Activated CD8-positive, alpha-beta memory T cell treated with anti-CD3 and anti-CD28 coated beads, Interleukin-2, amount 10 ng/mL, durations not matched to agents 7 days and 5 days (primary cell): ENCODE measurements around the gene SPDYE1. TPM values are rescaled to one million over a fixed set of nuclear protein-coding genes. Genes with fewer than 3 reads are reported as not detected.
"Not testable (repeated sequence)": the region's sequence is repeated elsewhere in the genome, so short reads cannot be mapped to it uniquely, and the experiment has no call there.

Source experiments
- ATAC-seq: fragments of 150-1000 bp; cut with Tn5 transposase; one replicate; pipeline ENCODE4 v1.10.0; 2021; ENCODE audit warnings: moderate library complexity
- CTCF ChIA-PET: fragments of 350-600 bp; sonication (Branson Sonifier 250); formaldehyde crosslinking; loops from one replicate; lab custom pipeline; 2021; ENCODE audit warnings: antibody characterized with exemption; lab: Charles Lee
- DNase-seq: peaks from one replicate; pipeline ENCODE4 v3.0.0-alpha.2; 2020
- H3K27ac Mint-ChIP-seq: one replicate; pipeline ENCODE4 v1.8.0; 2021; ENCODE audit warnings: mild to moderate bottlenecking, mixed read lengths
- H3K27me3 Mint-ChIP-seq: one replicate; pipeline ENCODE4 v1.8.0; 2021; ENCODE audit warnings: mixed read lengths
- H3K36me3 Mint-ChIP-seq: one replicate; pipeline ENCODE4 v1.8.0; 2021; ENCODE audit warnings: mild to moderate bottlenecking, mixed read lengths
- H3K4me1 Mint-ChIP-seq: one replicate; pipeline ENCODE4 v1.8.0; 2021; ENCODE audit warnings: mixed read lengths
- H3K4me3 Mint-ChIP-seq: one replicate; pipeline ENCODE4 v1.8.0; 2021; ENCODE audit warnings: mild to moderate bottlenecking, moderate library complexity, mixed read lengths
- H3K9me3 Mint-ChIP-seq: one replicate; pipeline ENCODE4 v1.8.0; 2022; ENCODE audit warnings: low read depth, mixed read lengths
- total RNA-seq, 2 experiments: library from RNA; stranded (reverse); gene quantifications; one replicate each; pipeline ENCODE4 v1.2.3, GENCODE V29; 2021

The SPDYE1 gene, protein sequence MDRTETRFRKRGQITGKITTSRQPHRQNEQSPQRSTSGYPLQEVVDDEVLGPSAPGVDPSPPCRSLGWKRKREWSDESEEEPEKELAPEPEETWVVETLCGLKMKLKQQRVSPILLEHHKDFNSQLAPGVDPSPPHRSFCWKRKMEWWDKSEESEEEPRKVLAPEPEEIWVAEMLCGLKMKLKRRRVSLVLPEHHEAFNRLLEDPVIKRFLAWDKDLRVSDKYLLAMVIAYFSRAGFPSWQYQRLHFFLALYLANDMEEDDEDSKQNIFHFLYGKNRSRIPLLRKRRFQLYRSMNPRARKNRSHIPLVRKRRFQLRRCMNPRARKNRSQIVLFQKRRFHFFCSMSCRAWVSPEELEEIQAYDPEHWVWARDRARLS
- total RNA-seq: under 1 TPM in 1 of 2 experiments, not detected in 1; 0.20 TPM

DNA sequence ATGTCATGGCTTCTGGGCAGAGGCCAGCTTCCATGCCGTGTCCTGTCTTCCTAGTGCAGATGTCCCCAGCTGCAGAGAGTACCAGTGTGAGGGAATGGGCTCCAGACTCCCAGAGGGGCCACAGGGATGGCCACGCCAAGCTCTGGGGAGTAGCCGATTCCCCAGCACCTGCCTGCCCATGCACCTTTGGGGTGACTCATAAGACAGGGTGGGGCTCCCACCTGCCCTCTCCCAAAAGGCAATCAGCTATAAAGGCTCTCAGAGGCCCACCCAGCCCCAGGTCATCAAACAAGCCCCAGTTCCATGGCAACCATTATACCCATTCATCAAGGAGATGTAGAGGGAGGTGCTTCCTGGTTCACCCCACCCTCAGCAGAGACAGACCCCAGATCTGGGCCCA lies at the start of gene SPDYE1:
TSS of gene SPDYE1 (plus strand) at position 366 of the 400 bp plus-strand sequence. CDS start 2,053 bp downstream, outside the sequence.
- not testable (repeated sequence) for H3K9me3 Mint-ChIP-seq

DNA sequence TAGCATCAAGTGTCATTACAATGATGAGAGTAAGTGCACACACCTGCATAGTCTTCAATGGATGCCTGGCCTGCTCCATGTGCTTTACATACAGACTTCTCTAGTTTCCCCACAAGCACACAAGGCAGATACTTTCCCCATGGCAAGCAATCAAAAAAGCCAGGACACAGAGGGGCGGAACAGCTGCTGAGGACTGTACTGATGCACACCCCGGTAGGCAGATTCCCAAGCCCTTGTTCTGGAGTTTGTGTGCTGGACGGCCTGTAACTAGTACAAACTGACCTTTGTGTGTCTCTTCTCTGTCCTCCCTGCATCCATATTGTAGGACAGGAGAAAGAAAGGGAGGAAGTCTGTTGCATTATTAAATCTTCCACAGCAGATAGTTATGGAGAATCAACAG lies 45.7 kb upstream of the SPDYE1 start:
- H3K4me3 Mint-ChIP-seq: no peak overlapping the region
- H3K9me3 Mint-ChIP-seq: no peaks in the 10 kb centered on the region
- H3K4me1 Mint-ChIP-seq: no peaks in the 10 kb centered on the region
- H3K27ac Mint-ChIP-seq: no peak overlapping the region
- ATAC-seq: no peak
- DNase-seq: no peak
- CTCF ChIA-PET: no interaction called here
- peaks cover 8% of the 10 kb centered on the region for H3K36me3 Mint-ChIP-seq
- no peaks in the 10 kb centered on the region for H3K27me3 Mint-ChIP-seq

More for the DNA sequence above, at the start of gene SPDYE1:
- DNase-seq, H3K27ac Mint-ChIP-seq, H3K36me3 Mint-ChIP-seq, ATAC-seq, H3K27me3 Mint-ChIP-seq, H3K4me3 Mint-ChIP-seq, H3K4me1 Mint-ChIP-seq, CTCF ChIA-PET: not testable (repeated sequence)

DNA sequence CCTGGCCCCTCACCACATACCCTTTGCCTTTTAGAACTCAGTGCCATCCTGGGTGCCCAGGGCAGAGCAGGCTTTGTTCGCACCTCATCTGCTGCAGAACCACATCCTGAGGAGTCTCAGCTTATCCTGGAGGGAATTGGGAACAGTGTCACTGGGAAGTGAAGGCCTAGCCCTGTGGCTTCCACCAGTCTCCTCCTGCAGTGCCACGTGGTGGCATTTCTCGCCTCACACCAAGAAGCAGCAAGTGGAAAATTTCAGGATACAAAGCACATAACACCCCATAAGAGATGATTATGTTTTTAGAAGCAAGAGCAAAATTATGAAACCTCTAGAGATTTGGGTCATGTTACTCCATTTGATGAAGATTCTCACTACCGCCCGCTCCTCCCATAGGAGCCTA lies 44.6 kb upstream of the SPDYE1 start:
- Mint-ChIP-seq H3K9me3 (no peaks in the 10 kb centered on the region), H3K27me3 (no peaks in the 10 kb centered on the region), H3K4me1 (no peaks in the 10 kb centered on the region), H3K4me3 (no peak overlapping the region), H3K27ac (no peak overlapping the region), H3K36me3 (peaks cover 2% of the 10 kb centered on the region)
- DNase-seq (no peak), ATAC-seq (no peak)
- CTCF ChIA-PET: no interaction called here

DNA sequence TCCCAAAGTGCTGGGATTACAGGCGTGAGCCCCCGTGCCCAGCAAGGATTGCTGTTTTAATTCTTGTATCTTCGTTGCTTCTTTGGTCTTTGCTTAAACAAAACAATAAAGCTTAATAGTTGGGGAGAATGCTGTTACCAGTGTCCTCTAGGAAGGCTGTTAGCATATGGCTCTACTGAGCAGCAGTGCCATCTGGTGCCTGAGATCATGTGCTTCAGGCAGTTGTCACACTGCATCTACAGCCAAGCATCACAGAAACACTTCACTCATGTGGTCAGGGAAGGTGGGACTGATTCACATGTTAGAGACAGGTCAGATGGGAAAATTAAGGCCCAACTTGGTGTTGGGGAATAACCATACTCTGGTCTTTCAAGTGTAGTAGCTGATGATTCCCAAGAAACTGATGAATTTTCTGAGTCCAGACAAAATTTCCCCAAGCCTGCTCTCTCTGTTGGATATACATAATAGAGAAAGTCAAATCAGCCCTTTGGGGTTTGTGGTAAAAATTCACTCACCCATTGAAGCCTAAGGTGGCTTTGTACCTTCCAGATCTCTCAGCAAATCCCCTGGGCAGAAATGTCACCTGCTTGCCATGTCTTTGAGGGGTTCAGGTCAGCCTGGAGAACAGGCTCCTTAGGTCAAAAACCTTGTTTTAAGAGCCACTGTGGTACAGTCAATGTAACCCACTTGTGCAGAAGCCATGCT lies 43.0 kb upstream of the SPDYE1 start:
- no peaks in the 10 kb centered on the region for H3K27me3 Mint-ChIP-seq
- H3K4me1 Mint-ChIP-seq: no peaks in the 10 kb centered on the region
- H3K36me3 Mint-ChIP-seq: no peaks in the 10 kb centered on the region
- H3K4me3 Mint-ChIP-seq: no peak overlapping the region
- ATAC-seq: peak; percentile 69
- DNase-seq: peak; percentile 49
- H3K27ac Mint-ChIP-seq: no peak overlapping the region
- H3K9me3 Mint-ChIP-seq: no peaks in the 10 kb centered on the region
- CTCF ChIA-PET: no interaction called here

DNA sequence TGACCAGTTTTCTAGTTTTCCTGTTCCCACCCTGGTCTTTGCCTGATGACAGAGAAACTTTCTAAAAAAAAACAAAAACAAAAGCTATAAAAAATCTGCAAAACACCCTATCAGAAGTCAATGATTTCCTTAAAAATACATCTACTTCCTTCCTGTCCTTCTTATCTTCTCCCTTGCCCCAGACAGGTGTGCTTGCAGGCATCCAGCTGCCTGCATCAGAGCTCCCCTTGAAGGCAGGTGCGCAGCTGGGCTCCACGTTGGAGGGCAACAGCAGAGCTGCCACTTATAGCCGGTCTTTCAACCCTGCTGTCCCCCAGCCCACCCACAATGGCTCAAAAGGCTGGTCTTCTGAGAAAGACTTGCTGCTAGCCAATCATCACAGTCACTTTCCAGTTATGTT lies 41.7 kb upstream of the SPDYE1 start:
- CTCF ChIA-PET: no interaction called here
- no peak overlapping the region for H3K27ac Mint-ChIP-seq

DNA sequence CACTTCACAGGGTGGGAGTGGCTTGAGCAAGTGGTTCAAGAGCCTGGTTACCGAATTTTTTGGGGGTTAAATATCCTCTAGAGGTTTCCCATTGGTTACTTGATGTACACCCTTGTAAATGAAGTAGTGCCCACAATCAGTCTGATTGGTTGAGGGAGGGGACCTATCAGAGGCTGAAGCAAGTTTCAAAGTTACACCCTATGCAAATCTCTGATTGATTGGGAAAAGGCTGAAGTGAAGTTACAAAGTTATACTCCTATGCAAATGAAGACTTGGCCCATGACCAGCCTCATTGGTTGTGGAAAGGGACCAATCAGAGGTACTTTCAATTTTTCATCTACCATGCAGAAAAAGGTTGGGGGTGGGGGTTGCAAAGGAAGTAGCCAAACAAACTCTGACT lies 36.8 kb upstream of the SPDYE1 start:
- Mint-ChIP-seq H3K4me3 (no peak overlapping the region), H3K9me3 (no peaks in the 10 kb centered on the region), H3K27me3 (no peaks in the 10 kb centered on the region), H3K27ac (no peak overlapping the region), H3K4me1 (no peaks in the 10 kb centered on the region), H3K36me3 (peaks cover 1% of the 10 kb centered on the region)
- no peak for ATAC-seq
- CTCF ChIA-PET: no interaction called here
- no peak for DNase-seq

More for the DNA sequence above, 41.7 kb upstream of the SPDYE1 start:
- Mint-ChIP-seq H3K4me3 (no peak overlapping the region), H3K36me3 (peaks cover 1% of the 10 kb centered on the region), H3K4me1 (no peaks in the 10 kb centered on the region), H3K27me3 (no peaks in the 10 kb centered on the region), H3K9me3 (no peaks in the 10 kb centered on the region)
- no peak for DNase-seq
- no peak for ATAC-seq

DNA sequence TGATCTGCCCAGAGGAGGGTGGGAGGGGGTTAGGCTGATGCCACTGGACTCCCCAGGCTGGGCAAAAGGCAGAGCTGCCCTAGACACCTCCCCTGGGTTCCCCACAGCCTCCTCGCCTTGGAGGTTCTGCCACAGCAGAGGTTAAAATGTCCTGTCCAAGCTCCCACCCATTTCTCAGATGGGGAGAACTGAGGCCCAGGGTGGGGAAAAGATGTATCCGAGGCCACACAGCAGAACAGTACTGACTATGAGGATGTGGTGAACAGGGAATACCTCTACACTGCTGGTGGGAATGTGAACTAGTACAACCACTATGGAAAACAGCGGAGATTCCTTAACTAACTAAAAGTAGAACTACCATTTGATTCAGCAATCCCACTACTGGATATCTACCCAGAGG lies 31.3 kb upstream of the SPDYE1 start:
- H3K36me3 Mint-ChIP-seq, CTCF ChIA-PET, H3K4me1 Mint-ChIP-seq, H3K27me3 Mint-ChIP-seq, DNase-seq, H3K9me3 Mint-ChIP-seq, ATAC-seq, H3K27ac Mint-ChIP-seq, H3K4me3 Mint-ChIP-seq: not testable (repeated sequence)

DNA sequence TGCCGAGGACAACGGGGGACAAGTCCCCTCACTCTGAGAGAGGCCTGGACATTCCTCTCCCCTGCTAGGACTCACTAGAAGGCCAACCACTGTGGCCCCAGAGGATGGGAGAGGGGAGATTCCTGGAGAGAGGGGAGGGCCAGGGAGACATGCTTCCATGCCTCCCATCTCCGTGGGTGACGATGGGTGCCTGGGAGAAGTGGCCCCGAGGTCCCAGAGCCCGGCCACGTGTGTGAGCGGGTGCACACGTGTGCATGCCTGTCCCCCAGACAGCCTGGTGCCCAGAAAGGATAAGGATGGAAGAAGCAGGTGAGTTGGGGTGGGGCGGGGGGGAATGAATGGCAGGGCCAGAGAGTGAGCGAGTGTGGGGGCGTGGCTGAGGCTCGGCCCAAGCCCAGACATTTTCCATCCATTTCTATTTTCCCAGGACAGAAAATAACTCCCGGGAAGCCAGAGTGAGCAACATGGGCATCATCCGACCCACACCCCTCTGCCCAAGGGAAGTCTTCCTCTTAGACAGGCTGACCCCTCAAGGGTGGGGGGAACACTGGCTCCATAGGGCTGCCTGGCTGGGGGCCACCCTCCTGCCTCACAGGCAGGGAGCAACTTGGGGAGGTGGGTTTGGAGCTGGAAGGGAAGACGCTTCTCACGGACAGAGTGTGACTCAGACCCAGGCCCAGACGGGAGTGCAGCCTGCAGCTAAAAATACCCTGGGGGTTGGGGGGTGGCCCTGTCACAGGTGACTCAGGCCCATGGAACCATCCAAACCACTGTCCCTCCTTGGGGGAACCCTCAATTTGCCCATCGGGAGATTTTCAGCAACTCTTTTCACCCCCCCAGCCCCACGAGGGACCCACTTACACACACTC lies 29.3 kb upstream of the SPDYE1 start:
- ATAC-seq, H3K27me3 Mint-ChIP-seq, CTCF ChIA-PET, DNase-seq, H3K36me3 Mint-ChIP-seq, H3K27ac Mint-ChIP-seq, H3K4me1 Mint-ChIP-seq, H3K4me3 Mint-ChIP-seq, H3K9me3 Mint-ChIP-seq: not testable (repeated sequence)

DNA sequence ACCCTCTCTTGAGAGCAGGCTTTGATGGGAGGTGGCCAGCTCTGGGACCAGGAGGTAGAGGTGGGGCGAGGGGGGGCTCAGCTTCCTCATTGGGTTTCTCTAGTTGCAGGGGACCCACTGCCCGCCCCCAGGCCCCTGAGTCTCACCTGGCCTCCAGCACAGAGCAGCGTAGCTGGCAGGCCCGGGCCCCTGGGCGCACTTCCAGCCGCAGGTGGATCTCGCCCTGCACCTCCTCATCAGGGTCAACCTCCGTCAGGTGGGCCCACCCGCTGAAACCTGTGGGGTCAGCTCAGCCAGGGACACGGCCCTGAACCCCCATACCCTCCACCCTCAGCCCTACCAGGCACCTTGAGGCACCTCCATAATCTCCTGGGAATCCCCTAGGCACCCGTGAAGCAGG lies 28.1 kb upstream of the SPDYE1 start:
- H3K4me1 Mint-ChIP-seq, H3K4me3 Mint-ChIP-seq, CTCF ChIA-PET, H3K27me3 Mint-ChIP-seq, H3K9me3 Mint-ChIP-seq, ATAC-seq, H3K36me3 Mint-ChIP-seq, DNase-seq, H3K27ac Mint-ChIP-seq: not testable (repeated sequence)

DNA sequence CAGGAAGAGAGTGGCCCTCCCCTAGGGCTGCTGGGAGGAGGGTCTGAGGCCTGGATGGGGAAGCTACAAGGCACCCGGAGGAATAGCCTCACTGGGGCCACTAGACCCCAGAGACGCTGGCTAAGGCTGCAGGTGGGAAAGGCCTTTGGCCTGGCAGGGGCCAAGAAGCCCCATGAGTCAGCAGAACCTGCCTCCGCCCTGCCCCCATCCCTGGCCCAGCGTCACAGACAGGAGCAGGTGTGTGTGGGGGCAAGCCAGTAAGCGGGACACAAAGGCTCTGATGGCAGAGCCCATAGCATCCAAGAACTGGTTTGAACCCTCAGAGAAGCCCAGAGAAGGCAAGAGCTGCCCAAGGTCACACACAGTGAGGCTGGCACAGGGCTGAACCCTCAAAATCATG lies 27.0 kb upstream of the SPDYE1 start:
- H3K36me3 Mint-ChIP-seq, H3K27me3 Mint-ChIP-seq, DNase-seq, ATAC-seq, H3K9me3 Mint-ChIP-seq, CTCF ChIA-PET, H3K4me3 Mint-ChIP-seq, H3K4me1 Mint-ChIP-seq, H3K27ac Mint-ChIP-seq: not testable (repeated sequence)

DNA sequence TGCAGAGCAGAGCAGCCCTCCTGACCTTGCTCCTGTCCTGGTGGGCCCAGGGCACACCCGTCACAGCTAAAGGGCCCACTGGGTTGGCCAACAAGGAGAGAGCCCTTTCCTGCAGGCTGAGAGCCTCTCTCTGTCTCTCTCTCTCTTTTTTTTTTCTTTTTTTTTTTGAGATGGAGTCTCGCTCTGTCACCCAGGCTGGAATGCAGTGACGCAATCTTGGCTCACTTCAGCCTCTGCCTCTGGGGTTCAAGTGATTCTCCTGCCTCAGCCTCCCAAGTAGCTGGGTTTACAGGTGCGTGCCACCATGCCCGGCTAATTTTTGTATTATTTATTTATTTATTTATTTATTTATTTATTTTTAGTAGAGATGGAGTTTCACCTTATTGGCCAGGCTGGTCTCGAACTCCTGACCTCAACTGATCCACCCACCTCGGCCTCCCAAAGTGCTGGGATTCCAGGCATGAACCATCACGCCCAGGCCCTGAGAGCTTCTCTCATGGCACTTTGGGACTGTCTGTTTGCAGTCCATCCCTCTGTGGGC lies 23.6 kb upstream of the SPDYE1 start:
- CTCF ChIA-PET, H3K4me3 Mint-ChIP-seq, ATAC-seq, H3K36me3 Mint-ChIP-seq, H3K27ac Mint-ChIP-seq, H3K4me1 Mint-ChIP-seq, DNase-seq, H3K27me3 Mint-ChIP-seq, H3K9me3 Mint-ChIP-seq: not testable (repeated sequence)

DNA sequence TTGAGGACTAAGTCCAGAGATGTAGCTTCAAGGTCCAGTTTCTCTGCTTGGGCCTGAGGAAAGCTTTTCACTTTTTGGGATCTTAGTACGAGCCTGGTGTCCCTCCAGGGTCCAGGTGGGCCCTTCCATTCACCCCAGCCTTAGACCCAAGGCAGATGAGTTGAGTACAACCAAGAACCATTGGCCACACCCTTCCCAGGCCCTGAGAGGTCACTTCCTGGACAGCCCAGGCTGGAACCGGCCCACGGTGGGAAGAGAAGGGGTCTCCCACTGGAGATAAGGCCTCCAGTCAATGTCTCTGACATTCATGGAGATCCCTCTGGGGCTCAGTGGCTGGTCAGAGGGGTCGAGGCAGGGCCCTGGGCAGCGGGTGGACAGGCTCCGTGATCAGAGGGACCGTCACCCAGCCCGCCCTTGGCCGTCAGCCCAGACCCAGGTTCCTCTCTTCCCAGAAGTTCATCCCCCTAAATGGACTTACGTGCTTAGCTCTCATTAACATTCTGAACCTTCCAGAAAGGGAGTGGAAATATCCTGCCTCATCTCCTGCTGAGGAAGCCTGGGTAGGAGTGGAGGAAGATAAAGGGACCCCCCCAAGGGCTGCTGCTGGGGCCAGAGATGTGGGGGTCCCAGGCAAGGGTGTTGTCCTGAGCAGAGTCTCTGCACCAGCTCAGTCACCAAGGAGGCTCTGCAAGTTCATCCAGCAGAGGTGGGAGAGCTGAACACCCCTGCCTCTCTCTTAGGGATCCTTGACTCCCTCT lies 22.8 kb upstream of the SPDYE1 start:
- DNase-seq, CTCF ChIA-PET, H3K27ac Mint-ChIP-seq, H3K36me3 Mint-ChIP-seq, H3K4me1 Mint-ChIP-seq, H3K9me3 Mint-ChIP-seq, H3K4me3 Mint-ChIP-seq, H3K27me3 Mint-ChIP-seq, ATAC-seq: not testable (repeated sequence)

DNA sequence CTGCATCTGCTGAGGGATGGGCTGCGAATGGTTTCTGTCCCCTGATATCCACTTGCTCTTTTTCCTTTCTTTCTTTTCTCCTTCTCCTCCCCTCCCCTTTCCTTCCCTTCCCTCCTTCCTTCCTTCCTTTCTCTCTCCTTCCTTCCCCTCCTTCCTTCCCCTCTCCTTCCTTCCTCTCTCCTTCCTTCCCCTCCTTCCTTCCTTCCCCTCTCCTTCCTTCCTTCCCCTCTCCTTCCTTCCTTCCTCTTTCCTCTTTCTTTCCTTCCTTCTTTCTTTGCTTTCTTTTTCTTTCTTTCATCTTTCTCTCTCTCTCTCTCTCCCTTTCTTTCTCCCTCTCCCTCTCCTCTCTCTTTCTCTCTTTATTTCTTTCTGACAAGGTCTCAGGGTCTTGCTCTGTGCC lies 20.2 kb upstream of the SPDYE1 start:
- DNase-seq (no peak), ATAC-seq (no peak)
- H3K9me3 Mint-ChIP-seq: no peaks in the 10 kb centered on the region
- H3K27me3 Mint-ChIP-seq: no peaks in the 10 kb centered on the region
- no peaks in the 10 kb centered on the region for H3K36me3 Mint-ChIP-seq
- H3K4me3 Mint-ChIP-seq: no peak overlapping the region
- no peaks in the 10 kb centered on the region for H3K4me1 Mint-ChIP-seq
- CTCF ChIA-PET: no interaction called here
- no peak overlapping the region for H3K27ac Mint-ChIP-seq
